ENCODE data around the gene ECI1.

The ECI1 gene

DNA sequence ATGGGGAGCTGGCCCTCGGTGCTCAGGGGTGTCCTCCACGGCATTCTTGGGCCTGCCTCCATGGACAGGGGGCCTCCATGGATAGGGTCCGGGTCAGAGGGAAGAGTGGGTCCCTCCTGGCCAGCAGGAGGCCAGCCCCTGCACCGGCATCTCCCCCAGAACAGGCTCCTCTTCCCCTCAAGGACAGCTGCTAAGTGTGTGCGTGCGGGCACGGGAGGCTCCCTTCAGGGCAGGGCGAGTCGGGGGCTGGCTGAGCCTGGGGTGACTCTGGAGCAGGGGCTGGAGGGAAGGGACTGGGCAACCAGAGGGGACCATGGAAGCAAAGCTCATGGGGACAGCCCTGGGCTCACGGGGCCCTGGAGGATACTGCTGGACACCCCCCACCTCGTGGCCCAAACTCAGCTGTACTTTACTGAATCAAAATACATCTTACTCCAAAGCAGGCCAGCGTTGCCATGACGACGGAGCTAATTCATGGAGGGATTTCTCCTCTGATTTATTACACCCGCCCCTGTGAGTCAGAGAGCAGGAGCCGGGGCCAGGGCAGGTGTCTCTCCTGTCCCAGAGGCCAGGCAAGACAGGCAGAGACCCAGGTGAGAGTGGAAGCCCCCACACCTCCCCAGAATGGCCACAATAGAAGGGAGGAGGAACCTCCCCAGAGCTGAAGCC, 57.1 kb downstream of the ECI1 start:
- DNase-seq, result no peak

DNA sequence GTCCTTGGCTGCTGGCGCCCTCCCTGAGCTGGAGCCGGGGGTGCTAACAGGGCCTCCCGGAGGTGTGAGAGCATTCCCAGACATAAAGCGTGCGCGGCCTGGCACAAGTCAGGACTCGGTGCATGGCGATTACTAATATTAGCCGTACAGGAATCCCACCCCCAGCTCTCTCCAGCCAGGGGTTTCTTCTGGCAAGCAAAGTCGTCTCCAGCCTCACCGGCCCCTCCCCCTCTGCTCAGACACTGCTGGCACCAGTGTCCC, 60.0 kb downstream of the ECI1 start:
- no peak for DNase-seq

DNA sequence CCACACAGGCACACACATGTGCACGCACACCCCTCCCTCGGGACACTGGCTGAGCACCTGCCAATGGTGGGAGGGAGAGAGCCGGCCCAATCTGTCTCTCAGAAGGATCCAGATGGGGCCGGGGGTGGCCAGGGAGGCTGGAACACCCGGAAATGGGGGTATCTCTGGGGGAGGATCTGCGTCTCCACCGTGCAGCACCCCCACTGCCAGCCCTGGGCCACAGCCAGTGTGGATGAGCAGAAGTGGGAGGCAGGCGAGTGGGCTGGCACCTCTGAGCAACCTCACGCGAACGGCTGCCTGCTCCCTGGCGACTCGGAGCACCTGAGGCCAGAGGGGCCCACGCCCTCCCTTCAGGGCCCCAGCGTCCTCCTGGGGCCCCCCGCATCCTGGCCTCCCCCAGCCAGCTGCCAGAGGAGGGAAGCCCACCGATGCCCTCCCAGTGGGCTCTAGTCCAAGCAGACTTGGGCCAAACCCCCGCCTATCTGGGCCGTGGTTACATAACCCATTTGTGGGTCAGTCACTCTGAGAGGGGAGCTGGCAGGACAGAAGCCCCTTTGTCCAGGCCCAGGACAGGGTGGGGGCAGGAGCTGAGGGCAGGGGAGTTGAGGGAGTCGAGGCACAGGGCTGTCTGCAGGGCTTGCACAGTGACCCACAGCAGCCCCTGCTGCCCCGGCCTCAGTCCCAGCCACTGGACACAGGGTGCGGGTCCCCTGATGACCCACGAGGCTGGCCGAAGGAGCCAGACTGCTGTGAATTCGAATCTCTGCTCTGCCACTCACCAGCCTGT, 60.5 kb downstream of the ECI1 start:
- DNase-seq, result no peak

DNA sequence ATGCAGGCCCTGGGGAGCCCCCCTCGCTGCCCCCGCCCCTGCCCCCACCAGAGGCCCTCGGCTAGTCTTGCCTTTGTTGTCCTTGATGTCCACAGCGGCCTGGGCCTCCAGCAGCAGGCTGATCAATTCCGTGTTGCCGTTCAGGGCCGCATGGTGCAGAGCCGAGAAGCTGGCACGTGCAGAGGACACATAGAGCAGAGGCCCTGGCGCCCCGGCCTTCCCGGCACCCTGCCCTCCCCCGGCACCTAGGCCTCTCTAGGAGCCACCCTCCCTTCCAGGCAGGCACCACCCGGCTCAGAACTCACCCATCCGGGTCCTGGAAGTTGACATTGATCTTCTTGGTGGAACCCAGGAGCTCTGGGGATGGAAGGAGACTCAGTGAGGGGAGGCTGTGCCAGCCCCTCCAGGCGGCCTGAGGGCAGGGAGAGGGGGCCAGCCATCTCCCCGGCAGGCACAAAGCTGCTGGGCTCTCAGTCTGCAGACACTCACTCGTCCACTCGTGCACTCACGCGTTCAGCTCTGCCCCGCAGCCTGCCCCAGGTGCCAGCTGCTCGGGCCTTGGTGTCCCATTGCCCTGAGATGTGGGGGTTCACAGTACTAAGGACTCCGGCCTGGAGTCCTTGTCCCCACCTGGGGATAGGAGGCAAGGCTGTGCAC, 61.3 kb downstream of the ECI1 start:
- DNase-seq, result no peak
